Activated CD4-positive, CD25-positive, alpha-beta regulatory T cell treated with anti-CD3 and anti-CD28 coated beads, Interleukin-2, amount 50 U/mL, for 72 hours (primary cell): ENCODE results near the gene ARMS2.

Experiments
- DNase-seq: peaks from one replicate; pipeline ENCODE4 v3.0.0; 2021

Gene ARMS2

DNA sequence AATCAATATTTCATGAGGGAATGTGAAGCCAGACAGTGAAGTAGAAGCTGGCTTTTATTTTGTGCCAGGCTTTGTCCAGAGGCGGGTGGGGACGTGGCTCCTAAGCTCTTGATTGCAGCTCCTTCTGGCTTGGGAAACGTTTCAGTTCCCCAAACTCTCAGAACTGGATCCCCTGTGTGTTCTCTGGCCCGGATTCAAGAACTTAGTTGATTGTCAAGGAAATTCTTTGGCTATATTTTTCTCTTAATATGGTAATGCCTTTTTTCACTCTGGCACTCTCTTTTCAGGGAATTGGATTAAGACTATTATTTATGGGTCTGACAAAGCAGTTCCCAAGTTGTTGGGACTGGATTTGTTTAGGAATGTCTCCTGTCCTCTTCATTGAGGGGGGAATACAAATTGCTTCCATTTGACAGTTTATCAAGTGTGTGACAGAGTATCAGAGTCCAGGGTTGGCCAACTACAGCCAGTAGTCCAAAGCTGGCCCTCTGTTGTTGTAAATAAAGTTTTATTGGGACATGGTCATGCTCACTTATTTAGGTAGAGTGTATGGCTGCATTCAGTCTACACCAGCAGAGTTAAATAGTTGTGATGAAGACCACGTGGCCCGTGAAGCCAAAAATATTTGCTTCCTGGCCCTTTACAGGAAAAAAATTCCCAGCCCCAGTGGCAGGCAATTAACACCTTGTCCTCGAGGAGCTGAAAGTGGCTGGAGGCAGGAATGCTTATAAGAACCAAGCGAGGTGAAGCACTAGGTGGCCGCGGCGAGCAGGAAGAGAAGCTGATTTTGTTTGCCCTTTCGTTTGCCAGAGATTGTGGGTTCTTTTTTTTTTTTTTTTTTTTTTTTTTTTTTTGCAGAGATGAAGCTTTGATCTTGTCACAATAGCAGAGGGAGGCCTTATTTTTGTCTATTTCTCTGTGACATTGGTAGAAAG is 41.2 kb downstream of the ARMS2 start:
- no peak for DNase-seq

DNA sequence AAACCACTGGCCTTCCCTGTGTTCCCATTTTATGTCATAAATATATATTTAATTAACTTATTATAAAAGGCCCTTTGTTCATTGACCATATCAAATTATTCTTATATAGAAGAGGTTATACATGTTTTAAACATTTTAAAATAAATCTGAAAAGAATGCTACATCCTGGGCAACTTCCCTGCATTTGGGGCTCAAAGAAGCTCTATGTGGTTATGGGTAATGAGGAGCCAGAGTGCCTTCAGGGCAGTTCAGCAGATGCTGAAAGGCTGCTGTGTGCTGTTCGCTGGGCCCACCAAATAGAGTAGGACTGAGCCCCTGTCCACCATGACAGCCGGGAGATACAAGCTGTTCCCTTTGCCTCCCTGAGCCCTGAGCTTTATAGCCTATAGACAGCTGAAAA is 42.8 kb downstream of the ARMS2 start:
- DNase-seq, result no peak

DNA sequence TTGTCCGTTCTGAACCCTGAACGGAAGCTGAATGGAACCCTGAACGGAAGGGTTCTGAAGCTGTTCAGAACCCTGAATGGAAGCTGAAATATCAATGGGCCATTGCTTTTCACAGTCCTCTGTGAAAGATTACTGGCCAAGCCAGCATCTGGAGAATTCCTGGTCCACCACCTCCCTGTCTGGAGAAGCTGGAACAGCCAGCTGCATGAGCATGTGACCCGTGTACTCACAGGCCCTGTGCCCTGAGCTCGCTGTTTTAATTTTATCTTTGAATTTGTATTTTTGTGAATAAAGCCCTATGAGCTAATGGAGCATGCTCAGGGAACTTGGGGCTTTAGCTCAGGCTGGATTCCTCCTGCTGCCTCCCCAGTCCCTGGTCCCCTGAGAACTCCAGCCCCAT is 44.1 kb downstream of the ARMS2 start:
- DNase-seq, result no peak

DNA sequence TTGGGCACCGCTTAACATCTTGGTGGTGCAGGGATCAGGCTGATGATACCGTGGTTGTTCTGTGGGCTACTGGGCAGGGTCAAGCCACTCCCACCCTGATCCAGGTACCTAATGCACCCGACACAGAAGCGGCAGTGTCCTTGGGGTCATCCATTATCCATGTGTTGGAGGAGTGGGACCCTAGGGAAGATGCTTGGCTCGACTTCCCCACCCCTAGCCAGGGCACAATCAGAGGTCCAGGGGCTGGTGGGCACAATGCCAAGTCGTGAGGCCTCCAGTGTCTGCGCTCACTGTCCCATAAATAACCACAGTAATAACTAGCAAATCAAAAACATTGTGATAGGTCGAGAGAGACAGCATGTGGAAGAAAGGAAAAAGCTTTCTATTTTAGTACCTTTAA is 44.6 kb downstream of the ARMS2 start:
- no peak for DNase-seq

DNA sequence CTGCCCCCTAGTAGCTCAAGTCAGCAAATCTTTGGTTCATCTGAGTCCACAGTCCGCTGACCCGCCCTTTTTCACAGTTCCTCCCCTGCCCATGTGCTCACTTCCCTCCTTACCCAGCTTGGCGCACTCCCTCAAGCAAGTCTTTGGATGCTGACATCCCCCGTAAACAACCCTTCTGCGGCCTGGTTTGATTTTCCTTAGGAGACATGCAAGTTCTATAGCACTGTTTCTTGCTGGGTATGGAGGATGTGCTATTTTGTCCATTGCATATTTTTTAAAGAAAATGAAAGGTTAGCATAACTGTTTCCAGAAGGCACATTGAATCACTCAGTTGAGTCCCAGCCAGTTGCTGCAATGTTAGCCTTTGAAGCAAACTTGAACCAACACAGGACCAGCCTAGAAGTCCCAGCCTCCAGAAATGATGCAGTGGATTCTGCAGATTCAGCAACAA is 45.1 kb downstream of the ARMS2 start:
- no peak for DNase-seq

DNA sequence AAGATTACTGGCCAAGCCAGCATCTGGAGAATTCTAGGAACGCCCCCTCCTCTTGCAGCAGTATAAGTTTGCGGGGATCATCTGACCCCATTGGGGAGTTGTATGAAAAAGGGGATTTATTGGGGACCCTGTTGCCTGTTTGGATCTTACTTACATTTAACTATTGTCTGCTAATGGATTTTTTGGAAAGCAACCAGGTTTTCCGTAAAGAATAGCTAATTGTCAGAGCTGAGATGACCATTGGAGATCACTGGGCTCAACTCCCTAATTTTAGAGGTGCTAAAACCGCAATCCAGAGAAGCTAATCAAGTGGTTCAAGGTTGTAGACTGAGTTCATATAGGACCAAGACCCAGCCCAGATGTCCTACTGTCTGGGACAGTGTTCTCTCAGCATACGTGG is 45.7 kb downstream of the ARMS2 start:
- no peak for DNase-seq

DNA sequence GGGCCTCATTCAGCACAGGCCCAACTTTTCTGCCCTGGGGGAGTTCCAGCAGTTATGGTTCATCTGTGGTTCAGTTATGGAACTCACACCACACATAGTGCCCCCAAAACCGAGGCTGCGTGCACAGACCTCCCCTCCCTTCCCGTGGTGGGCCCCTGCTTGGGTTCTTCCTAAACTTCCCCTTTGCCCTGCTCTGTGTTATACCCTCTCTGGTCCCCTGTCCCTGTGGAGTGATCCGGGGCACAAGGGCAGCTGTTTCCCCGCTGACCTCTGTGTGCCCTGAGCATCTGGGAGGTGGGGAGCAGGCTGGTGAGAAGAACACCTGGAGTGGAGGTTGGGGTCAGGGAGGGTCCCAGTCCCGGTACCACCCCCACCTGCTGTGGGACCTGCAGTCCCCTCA is 46.3 kb downstream of the ARMS2 start:
- DNase-seq, result no peak

DNA sequence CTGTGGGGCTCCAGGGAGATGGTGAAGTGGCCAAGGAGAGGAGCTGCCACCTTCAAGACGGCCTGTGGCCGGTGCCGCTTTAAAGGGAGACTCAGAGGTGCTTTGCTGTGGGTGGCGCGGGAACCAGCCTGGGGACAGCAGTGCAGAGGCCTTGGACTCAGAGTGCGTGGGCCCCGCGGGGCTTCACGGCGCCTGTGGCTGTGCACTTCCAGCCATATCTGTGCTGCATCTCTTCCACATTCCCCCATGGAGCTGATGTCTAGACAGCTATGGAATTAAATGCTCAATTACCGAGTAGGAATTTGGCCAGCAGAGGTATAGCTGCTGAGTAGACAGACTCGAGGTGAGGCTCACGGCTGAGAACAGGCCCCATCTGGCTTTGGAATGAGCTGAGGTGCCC is 48.6 kb downstream of the ARMS2 start:
- no peak for DNase-seq

DNA sequence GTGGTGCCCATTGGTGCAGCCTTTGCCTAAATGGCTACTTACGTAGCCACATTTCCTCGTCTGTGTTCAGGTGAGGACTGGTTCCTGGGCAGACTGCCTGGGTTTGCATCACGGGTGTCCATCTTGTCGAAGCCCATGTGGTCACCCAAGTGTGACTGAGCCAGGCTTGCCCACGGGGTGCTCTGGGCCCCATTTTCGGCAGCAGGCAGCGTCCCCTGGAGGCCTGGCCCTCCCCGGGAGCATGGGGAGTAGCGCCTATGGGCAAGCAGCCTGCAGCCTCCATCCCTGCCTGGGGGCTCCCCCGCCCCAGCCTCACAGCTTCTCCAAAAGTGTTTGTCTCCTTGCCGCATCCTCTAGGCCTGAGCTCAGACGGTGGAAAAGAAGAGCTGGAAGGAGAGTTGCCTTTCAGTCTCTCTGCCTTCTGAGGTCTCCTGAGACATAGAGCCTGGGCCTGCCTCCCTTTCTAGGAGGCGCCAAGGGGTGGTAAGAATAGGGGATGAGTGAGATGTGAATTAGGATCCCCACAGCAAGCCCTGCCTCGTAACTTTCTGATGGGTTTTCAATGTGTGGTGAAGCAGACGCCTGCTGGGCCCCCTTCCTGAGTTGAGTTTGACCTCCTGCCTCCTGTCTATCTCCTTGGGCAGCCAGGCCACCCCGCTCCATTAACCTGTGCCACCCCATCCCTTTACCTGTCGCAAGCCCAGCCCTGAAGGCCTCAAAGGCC is 49.6 kb downstream of the ARMS2 start:
- DNase-seq, result no peak

DNA sequence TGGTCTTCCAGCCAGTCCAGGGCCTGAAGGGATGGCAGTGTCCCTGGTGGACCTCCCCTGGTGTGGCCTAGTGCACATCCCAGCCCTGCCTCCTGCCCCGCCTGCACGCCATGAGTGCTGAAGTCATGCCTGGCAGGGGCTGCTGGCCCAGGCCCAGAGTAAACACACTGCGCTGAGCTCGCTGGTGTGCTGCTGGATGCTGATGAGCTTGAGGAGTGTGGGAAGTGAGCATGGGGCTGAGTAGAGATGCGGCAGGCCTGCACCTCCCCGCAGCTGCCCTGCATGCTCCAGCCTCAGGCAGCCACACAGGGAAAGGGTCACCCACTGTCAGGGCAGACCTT is 50.1 kb downstream of the ARMS2 start:
- DNase-seq, result no peak

DNA sequence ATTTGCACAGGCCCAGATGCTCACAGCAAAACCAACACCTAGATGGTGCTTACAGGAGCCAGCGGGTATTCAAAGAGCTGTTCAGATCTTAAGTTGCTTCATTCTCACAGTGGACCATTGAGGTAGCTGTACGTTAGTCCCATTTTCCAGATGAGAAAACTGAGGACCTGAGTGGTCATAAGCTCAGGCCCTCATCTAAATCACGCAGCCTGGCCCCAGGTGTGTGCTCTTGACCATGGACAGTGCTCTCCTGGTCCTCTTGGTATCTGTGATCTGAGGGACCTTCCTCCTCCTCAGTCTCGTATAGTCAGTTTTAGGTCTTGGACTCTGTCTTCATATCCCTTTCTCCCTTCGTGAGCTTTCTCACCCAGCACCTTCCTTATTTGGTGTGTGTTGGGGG is 50.6 kb downstream of the ARMS2 start:
- no peak for DNase-seq

DNA sequence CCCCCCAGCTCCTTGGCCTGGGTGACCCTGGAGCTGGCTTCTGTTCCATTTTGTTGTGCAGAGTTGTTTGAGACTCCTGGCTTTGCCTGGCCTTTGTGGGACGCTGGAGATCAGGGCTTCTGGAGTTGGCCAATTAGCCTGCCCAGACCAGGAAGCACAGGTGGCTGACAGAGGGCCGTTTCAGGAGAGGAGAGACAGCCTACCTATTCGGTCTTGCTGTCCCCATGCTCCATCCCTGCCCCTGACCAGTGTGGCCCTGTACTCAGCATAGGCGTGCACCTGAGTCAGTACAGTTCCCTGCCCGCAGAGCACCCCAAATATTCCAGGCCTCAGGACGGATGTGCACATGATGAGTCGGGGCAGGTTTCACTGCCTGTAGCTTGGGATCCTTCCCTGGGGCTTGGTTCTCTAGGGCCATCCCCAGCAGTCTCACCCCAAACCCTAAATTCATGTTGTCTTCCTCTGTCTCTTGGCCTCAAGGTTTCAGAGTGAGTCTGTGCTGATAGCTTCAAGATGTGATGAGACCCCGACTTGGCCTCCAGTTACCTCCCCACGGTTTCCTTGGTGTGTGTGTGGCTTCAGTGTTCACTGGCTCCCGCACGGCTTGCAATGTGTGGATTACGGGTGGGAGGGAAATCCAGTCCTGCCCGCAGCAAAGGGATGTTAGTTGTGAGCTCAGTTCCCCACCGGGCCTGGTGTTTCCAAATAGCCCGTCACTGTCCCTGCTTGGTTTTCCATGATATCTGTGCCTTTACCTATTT is 51.6 kb downstream of the ARMS2 start:
- DNase-seq, result no peak
